ENCODE measurements around the gene PTPN14.

PTPN14 gene

DNA sequence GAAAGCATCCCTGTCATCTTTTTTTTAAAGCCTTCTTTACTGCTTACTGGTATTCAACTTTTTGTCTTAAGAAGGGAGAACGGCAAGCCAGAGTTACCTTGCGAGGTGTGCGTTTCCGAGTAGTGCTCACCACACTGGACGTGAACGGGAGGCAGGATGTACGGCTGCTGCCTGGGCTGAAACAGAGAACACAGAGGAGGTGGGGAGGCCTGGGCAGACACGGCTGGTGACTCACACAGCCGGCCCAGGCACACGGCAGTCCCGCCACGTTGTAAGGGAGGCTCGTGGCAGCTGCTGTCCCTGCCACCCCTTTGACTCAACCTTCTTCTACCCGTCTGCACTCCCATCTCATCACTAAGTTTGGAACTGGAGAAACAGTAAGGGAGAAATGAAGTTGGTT is 164.7 kb downstream of the PTPN14 start:
- DNase-seq, result no peak

DNA sequence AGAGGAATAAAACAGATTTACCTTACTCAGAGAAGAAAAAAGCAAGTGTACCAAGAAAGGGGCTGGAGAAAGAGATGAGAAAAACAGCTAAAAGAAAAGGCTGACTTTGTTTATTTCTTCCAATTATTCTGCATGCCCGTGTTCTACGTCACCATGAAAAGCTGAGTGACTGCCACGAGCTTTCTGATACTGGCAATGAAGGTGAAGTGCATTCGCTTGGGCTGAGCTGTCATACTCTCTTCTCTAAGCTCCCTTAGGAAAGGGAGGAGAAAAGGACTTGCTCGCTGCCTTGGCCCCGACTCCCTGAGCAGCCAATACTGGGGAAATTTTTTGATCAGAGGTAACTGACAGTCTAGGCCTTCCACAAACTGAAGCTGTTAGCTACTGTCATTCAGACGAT is 165.1 kb downstream of the PTPN14 start:
- DNase-seq, result no peak

DNA sequence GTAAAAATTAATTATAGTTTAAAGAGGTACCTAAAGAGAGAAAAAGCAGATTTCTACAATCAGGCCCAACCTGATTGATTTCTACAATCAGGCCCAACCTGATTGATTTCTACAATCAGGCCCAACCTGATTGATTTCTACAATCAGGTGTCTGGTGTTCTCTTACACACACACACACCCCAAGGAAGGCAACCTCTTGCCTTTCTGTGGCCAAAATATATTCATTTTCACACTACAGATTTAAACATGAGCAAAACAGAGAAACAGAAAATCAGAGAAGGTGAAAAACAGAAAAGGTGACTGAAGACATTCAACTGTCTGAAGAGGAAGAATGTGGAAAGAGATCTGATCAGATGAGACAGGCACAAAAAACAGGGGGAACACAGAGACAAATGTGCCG is 166.0 kb downstream of the PTPN14 start:
- DNase-seq, result no peak

DNA sequence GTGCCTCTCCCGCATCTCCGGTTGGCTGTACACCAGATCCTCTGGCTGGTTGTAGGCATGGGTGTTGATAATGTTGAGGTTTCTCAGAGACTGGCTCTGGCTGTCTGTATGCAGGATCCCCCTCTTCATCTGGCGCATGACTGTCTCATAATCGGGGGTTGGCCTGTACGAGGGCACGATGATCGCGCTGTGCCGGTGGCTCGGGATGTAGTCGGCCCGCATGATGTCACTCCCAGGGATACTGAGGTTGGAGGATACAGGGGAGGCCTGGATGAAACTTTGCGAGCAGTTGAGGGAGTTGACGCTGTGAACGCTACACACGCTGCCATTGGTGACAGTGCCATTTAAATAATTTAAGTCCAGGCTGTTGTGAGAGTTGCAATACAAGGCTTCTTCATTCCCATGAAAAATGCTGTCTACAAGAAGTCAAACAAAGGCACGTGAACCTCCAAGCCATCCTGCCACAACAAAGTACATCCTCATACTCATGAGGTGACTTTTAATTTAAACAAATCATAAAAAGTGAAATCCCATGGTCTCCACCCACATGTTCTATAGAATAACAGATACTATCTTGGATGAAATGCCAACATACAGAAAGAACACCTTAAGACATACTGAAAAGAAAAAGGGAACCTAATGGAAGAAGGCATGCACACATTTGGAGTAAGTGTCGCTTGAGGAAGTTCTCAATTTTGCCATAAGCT is 166.9 kb downstream of the PTPN14 start:
- no peak for DNase-seq

DNA sequence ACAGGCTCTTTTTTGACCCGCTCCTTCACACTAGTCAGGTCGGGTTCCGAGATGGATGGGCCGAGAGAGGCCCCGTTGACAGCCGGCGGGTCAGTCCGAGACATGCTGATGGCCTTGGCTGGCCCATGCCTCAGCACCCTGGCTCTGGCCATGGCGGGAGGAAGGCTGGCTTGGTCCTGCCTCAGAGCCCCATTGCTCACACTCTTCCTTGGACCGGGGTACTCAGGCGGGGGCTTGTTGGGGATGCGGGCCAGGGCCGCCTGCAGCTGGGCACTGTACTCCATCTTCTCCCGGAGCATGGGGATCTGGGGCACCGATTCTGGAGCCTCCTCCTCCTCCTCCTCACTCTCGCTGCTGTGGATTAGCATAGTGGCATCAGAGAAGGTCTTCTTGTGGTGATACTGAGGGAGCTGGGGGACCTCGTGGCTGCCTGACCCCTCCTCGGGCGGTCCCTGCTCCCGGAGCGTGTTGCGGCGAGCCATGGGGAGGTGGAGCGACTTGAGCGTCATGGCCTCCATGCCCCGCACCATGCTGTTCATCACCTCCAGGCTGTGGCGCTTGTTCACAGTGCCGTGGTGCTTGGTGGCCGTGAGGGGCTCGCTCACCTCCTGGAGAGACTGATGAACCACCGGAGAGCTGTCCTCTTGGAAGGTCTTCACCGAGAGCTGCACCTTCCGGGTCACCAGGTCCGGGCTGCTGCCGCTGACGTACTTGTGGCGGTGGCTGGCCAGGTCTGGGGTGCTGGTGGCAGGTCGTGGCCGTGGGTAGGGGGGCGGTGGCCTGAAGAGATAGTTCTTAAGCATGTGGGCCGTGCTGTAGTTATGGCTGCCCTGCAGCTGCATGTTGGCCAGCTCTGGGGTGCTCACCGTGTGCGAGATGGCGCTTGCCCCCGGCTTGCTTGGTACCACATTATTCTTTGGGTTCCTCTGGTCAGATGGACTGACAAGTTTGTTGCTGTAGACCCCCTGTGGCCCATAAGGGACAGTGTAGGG is 167.7 kb downstream of the PTPN14 start:
- no peak for DNase-seq

DNA sequence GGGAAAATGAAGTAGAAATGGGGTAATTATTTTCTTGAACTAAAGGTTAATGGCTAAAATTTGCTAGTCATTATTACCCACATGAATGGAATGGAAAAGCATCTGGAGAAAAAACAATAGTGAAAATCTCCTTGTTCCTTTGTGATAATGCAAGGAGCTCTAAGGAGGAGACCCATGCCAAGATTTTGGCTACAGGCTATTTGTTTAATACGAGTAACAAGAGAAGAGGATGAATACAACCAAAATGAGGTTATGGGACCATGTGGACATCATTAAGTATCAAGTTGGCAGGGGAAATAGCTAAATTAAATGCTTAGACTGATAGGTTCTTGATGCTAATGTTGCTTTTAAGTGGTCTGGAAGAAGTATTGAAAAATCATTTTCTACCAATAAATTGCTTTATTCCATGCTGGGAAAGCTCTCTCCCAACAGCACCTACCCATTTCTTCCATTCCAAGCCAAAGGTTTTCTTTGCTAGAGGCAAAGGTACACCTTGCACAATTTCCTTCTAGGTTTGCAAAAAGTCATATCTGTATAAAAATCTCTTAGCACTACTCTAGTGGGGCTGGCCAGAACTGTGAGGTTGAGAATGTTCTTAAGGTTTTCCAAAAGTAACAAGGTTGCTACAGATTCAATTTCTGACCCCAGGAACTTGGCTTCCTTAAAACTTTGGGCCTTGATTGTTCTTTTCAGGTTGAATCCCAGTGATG is 170.3 kb downstream of the PTPN14 start:
- DNase-seq, result no peak

DNA sequence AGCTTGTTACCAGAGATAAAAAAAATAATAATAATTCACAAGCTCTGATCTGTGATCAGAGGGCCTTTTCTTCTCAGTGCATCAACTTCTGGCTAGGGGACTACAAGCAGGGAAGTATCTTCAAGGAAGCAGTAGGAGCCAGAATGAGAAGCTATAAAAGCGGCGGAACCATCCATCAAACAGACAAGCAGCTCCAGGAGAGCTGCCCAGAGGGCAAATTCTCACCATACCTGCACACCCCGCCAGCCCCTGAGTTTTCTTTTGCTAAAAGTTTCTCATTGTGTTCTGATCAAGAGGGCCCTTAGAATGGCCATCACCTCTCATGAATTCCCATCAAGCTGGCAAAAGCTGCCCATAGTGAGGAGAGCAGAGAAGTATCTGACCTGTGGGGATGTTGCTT is 171.0 kb downstream of the PTPN14 start:
- DNase-seq, result no peak

DNA sequence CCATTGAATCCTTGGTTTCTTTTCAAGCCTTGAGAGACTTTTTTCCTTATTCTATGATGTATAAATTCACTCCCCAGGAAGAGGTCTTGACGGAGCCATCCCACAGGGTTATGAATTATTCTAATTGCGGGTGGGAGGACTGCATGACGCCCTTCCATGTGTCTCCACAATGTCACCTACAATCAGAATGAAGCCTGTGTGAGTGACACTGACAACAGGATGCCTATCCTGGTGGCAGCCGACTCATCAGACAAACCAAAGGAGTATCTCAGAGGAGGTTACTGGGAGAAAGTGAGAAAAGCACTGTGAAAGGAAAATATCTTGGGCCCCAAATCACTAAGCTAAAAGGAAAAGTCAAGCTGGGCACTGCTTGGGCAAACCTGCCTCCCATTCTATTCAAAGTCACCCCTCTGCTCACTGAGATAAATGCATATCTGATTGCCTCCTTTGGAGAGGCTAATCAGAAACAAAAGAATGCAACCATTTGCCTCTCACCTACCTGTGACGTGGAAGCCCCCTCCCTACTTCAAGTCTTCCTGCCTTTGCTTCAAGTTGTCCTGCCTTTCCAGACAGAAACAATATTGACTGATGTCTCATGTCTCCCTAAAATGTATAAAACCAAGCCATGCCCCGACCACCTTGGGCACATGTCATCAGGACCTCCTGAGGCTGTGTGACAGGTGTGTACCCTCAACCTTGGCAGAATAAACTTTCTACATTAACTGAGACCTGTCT is 172.0 kb downstream of the PTPN14 start:
- DNase-seq, result no peak

DNA sequence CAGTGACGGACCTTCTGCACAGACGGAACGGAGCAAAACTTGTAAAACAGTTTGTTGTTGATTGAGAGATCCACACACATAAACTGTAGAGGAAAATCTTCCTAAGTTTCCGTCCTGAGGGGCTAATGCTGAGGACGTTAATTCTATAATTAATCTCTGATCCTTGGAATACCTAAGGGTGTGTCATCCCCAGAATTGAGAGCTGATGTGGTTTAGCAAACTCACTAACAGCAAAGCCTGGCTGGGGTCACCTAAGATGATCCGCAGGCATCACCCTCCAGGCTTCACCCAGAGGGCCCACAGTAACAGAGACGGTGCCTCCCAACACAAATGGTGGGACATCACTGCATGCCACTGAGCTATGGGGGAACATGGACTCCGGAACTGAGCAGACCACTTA is 172.9 kb downstream of the PTPN14 start:
- no peak for DNase-seq

DNA sequence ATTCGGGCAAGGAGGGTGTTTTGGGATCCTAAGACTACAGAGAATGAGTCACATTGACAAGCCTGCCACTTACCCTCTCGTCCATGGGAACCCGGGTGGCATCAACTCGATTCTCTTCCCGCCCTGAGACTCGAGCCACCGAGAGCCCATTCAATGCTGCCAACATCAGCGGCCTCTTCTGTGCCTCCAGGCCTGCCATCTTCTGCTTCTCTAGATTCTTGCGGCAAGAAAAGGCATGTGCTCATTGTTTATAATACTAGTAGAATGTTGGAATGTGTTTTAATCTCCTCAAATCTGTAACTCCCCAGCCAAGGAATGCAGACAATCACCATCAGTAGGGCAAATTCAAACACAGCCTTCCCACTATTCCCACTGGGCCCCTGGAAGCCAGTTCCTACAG is 173.5 kb downstream of the PTPN14 start:
- DNase-seq, result no peak

DNA sequence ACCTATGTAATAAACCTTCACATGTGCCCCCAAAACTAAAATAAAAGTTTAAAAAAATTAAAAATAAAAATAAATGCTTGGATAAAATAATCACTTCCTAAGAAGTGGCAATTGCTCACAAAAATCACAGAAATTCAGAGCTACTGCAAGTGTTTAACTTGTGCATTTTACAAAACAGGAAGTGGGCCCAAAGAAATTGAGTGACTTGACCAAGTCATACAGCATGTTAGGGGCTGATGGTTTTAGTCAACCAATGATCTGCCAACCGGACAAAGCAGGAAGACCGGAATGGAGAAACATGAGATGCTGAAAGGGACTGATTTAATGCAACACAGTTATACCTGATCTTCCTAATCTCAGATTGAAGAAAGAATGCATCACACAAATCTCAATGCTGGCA is 173.9 kb downstream of the PTPN14 start:
- DNase-seq, result no peak

DNA sequence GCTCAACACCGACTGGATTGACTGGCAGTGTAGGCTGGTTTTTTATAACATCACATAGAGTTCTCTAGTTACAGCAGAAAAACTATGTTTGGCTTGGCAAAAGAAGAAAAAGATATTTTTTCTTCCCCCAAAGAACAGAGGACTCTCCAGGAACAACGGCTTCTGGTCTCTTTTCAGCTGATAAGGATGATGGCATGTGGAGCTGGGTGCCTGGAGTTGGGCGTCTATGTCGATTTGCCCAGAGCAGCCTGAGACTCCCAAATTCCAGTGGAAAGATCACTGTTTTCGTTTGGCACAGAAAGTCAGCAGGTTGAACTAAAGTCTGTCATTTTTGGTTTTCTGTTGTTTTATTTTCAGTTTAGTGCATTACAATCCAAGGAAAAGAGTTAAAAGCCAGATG is 179.3 kb downstream of the PTPN14 start:
- DNase-seq, result no peak

DNA sequence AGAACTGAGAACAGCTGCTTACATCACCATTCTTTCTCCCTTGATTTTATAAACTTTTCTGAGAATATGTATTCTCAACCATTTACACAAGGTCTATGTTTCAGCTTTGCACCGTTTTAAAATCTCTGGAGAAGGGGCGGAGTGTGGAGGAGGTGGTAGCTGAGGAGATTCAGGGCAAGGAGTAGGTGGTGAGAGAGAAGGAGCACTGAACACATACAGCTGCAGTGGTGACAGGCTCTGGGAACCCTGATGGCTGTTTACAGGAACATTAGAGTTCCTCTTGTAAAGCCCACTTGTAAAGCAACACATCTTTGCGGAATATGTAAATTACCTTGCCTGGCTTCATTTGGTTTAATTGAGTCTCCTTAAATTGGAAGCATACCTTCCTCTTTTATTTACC is 180.8 kb downstream of the PTPN14 start:
- no peak for DNase-seq

DNA sequence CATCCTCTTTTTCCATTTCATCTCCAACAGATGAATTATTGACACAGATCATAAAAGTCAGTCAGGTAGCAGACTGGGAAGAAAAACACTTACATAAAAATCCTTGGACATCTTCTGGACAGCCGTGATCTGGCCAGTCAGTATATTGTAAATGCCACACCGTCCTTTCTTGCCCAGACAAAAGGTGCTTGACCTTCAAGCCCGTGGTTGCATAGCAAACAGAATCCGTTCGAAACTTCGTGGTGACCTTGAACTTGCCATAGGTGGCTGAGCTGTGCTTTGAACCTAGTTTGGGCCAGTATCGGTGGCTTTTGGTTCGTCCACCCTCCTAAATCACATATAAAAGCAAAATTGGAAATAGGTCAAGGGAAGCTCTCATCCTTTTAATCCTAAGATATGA is 182.0 kb downstream of the PTPN14 start:
- no peak for DNase-seq

DNA sequence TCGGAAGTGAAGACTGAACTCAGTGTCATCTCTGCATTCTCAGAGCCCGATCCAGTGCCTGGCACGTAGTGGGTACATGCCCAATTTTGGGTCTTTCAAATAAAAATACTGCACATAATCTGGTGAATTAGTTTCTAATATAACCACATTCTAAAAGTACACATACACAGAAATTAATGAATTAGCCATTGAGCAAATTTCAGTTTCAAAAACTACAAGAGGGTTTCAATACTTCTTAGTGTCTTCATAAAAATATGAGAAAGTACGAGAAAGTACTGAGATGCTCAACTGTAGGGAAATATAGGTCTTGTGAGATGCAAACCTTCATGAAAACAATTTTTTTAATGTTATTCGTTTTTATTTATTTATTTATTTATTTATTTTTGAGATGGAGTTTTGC is 183.6 kb downstream of the PTPN14 start:
- no peak for DNase-seq

DNA sequence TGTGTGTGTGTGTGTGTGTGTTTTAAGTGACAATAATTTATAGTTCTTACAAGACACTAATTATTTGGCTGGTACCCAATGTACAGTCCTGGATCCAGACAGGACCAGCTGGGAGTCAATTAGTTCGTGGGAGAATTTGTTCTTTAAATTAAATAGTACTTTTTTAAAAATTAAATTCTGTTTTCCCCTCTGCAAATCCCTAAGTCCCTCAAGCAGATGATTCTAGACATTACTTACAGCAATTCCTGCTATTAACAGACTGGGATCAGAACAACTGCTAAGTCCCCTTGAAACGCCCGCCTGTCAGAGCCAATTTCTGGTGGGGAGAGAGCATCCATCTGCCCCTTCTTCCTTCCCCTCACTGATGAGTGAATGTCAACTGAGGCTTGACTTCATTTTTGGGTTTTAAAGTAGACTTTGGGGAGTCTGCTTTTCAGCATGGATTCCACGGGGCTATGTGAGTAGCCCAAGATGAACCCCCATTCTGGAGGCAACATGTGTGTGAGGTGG is 186.6 kb downstream of the PTPN14 start:
- no peak for DNase-seq

DNA sequence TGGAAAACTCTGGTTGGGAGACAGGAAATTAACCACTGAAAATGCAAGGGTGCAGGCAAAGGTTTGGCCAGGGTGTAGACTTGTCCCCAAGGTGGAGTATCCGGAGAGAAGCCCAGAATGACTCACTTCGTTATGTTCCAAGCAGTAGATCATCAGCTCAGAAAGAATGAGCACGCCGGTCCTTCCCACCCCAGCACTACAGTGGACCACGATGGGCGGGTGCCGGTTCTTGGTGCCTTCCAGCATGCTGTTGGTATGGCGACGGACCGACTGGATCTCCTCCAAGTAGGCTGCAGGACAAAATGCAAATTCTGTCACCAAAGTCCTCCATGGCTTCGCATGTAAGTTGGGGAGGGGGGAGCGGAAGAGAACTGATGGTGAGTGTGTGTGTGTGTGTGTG is 187.0 kb downstream of the PTPN14 start:
- DNase-seq, result no peak

DNA sequence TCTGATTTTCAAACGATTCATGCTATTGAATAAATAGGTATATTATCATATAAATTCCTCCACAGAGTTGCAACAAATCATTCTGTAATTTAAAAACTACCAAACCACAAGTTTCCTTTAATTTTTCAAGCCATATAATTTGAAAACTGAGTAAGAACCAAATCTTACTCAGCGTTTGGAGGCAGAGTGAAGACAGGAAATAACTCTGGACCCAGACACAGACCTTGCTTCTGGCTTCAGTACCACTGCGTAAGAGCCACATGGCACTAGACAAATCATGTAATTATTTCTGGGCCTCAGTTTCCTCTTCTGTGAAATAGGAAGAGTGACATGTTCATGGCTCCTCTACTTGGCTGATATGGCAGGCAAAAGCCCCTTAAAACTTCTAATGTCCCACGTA is 188.0 kb downstream of the PTPN14 start:
- no peak for DNase-seq

DNA sequence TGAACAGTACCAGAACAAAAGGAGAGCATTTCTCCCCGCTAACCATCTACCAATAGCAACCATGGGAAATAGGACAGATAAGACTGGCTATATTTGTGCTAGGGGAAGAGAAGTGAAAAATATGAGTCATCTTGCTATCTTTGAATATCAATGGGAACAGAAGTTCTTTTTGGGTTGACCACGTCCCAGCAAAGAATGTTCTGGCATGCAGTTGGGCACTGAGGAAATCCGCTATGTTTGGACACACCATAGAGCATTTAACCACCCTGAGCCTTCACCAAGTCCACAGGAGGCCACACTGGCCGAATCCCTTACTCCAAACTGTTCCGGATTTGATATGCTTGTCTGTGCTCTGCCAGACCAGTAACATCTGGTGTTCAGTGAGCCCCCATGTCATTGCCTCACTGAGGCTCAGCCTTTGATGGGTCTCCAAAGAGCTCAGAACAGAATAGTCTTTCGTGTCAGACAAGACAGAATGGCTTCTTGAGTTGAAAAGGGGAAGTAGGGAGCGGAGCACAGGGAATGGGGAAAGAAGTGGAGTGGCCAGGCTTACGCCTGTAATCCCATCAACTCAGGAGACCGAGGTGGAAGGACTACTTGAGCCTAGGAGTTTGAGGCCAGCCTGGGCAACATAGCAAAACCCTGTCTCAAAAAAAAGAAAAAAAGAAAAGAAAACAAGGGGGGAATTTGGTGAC is 189.1 kb downstream of the PTPN14 start:
- no peak for DNase-seq

DNA sequence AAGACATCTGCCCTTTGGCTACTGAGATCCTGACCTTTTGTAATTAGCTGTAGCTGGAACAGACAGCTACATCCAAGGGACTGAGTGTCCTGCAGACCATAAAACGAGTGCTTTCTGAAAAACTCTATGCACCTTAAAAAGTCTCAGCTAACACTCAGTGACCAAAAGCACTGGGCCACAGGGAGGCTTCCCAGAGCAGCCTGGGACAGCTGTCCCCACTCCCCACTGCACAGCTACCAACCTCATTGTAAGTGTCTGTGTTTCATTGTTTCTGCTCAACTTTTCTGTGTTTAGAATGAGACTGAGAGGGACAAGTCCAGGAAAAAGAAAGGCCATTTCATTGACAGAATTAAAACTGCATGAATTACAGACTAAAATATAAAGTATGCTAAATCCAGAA is 189.8 kb downstream of the PTPN14 start:
- DNase-seq, result no peak

DNA sequence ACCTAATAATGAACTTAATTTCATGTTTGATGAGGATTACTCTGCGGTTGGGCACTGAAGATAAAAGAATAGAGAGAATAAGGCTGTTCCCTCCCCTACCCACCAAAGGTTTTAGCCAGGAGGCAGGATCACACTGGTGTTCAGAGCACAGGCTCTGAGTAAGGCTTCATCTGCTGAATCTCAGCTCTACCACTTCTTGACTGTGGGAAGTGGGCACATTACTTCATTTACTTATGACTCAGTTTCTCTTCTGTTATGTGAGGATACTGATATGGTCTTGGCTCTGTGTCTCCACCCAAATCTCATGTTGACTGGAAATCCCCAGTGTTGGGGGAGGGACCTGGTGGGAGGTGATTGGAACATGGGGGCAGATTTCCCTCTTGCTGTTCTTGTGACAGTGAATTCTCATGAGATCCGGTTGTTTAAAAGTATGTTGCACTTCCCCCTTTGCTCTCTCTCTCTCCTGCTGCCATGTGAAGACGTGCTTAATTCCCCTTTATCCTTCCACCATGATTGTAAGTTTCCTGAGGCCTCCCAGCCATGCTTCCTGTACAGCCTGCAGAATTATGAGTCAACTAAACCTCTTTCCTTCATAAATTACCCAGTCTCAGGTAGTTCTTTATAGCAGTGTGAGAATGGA is 190.8 kb downstream of the PTPN14 start:
- DNase-seq, result no peak

DNA sequence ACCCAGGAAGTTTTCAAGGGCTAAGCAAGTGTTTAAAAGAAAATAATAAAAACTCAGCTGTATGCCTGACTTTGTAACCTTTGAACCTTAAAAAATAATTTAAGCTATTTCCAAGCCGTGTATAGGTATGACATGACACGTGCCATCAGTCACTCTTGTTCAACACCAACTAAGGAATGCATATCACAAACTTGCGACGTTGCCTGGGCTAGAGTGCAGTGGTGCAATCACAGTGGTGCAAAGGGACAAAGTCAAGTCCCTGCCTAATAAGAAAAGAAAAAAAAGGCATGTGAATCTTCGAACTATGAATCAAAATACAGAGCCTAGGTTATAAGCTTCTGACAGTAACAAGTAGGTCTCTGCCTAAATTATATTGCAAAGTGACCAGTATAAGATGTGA is 191.3 kb downstream of the PTPN14 start:
- DNase-seq, result no peak

All from stimulated activated CD4-positive, alpha-beta T cell treated with anti-CD3 and anti-CD28 coated beads, Interleukin-4, amount 100 ng/mL, for 24 hours (primary cell).